Caki2 (cell line): Measurements from ENCODE around the gene CATSPERD. TPM values are rescaled to one million over a fixed set of nuclear protein-coding genes. Genes with fewer than 3 reads are reported as not detected.
A peak's percentile ranks its signal among the peaks of the same experiment; 100 is the strongest.
"Not testable (repeated sequence)": the region's sequence is repeated elsewhere in the genome, so short reads cannot be mapped to it uniquely, and the experiment has no call there.

Experiments used
- DNase-seq: peaks from one replicate; pipeline ENCODE4 v3.0.0-alpha.2; 2015; ENCODE audit warnings: low read depth
- in situ Hi-C: cut with HindIII; loops from 2 replicates; pipeline ENCODE4 v1.10.0; 2016; ENCODE audit warnings: low sequenced_read_pairs, low pct_unique_long_range_greater_than_20kb, mixed read lengths
- total RNA-seq: library from RNA; depleted of rRNA; stranded (reverse); fragments of >200 nt; shearing (Covaris generic); gene quantifications from 2 replicates; pipeline ENCODE4 v1.2.3, GENCODE V29; 2014; ENCODE audit warnings: low replicate concordance

CATSPERD gene
- total RNA-seq, 1 experiment from 2014 or later, result not detected

GRCh38 chr19:5683177-5683886 lies 37.1 kb upstream of the CATSPERD start:
- DNase-seq, result no peak
- in situ Hi-C loops, result no loop called here

GRCh38 chr19:5684694-5685430 lies 35.6 kb upstream of the CATSPERD start:
- DNase-seq, result no peak
- in situ Hi-C loops, result no loop called here

- in situ Hi-C loops, result no loop called here
- no peak for DNase-seq
Measured at GRCh38 chr19:5686326-5686646, 34.2 kb upstream of the CATSPERD start.

- in situ Hi-C loops, result no loop called here
Measured at GRCh38 chr19:5686647-5687359, 33.6 kb upstream of the CATSPERD start.

GRCh38 chr19:5687360-5688198 lies 32.9 kb upstream of the CATSPERD start:
- in situ Hi-C loops, result no loop called here
- no peak for DNase-seq

More at GRCh38 chr19:5686647-5687359, 33.6 kb upstream of the CATSPERD start:
- peak; percentile 96 for DNase-seq

- in situ Hi-C loops, DNase-seq: not testable (repeated sequence)
Measured at GRCh38 chr19:5688262-5688881, 32.1 kb upstream of the CATSPERD start.

- DNase-seq, result peak; percentile 97
- in situ Hi-C loops, result no loop called here
Measured at GRCh38 chr19:5690125-5690954, 30.1 kb upstream of the CATSPERD start, which contains the start of gene RPL36. TSS of gene RPL36 (plus strand) at chr19:5690295. CDS start at chr19:5690508, 213 bp downstream.

GRCh38 chr19:5690955-5691821 lies 29.2 kb upstream of the CATSPERD start:
- DNase-seq, result peak; percentile 73
- in situ Hi-C loops, result no loop called here

- DNase-seq, result no peak
- in situ Hi-C loops, result no loop called here
Measured at GRCh38 chr19:5691822-5692722, 28.4 kb upstream of the CATSPERD start.

- DNase-seq, result no peak
- in situ Hi-C loops, result no loop called here
Measured at GRCh38 chr19:5692723-5693194, 27.7 kb upstream of the CATSPERD start.

GRCh38 chr19:5693195-5694166 lies 27.0 kb upstream of the CATSPERD start:
- in situ Hi-C loops, result no loop called here
- DNase-seq, result no peak

- in situ Hi-C loops, result no loop called here
- DNase-seq, result no peak
Measured at GRCh38 chr19:5694167-5694955, 26.1 kb upstream of the CATSPERD start.

- in situ Hi-C loops, result no loop called here
- no peak for DNase-seq
Measured at GRCh38 chr19:5694956-5695648, 25.3 kb upstream of the CATSPERD start.
